ENCODE measurements around the gene RABGAP1L.

Gene RABGAP1L

GRCh38 chr1:174954671-174955669, 795.6 kb downstream of the RABGAP1L start:
- DNase-seq, result peak; percentile 74

- DNase-seq, result no peak
These were observed 796.8 kb downstream of the RABGAP1L start for GRCh38 chr1:174956086-174956485.

GRCh38 chr1:174956976-174957375, 797.7 kb downstream of the RABGAP1L start:
- no peak for DNase-seq

GRCh38 chr1:174957829-174958228, 798.5 kb downstream of the RABGAP1L start:
- DNase-seq, result no peak

GRCh38 chr1:174958396-174958795, 799.1 kb downstream of the RABGAP1L start:
- no peak for DNase-seq

GRCh38 chr1:174960362-174960761, 801.0 kb downstream of the RABGAP1L start:
- DNase-seq, result no peak

- DNase-seq, result no peak
These were observed 804.3 kb downstream of the RABGAP1L start for GRCh38 chr1:174963529-174964125.

- no peak for DNase-seq
These were observed 805.1 kb downstream of the RABGAP1L start for GRCh38 chr1:174964261-174964971.

- DNase-seq, result no peak
These were observed 805.6 kb downstream of the RABGAP1L start for GRCh38 chr1:174964972-174965361.

- DNase-seq, result no peak
These were observed 806.2 kb downstream of the RABGAP1L start for GRCh38 chr1:174965362-174966007.

GRCh38 chr1:174966008-174966572, 806.8 kb downstream of the RABGAP1L start:
- no peak for DNase-seq

- no peak for DNase-seq
These were observed 808.8 kb downstream of the RABGAP1L start for GRCh38 chr1:174967845-174968705.

GRCh38 chr1:174968750-174969244, 809.5 kb downstream of the RABGAP1L start:
- no peak for DNase-seq

GRCh38 chr1:174969977-174970376, 810.7 kb downstream of the RABGAP1L start:
- no peak for DNase-seq

- DNase-seq, result no peak
These were observed 812.1 kb downstream of the RABGAP1L start for GRCh38 chr1:174971466-174971865.

- DNase-seq, result no peak
These were observed 812.6 kb downstream of the RABGAP1L start for GRCh38 chr1:174971902-174972301.

- no peak for DNase-seq
These were observed 815.4 kb downstream of the RABGAP1L start for GRCh38 chr1:174974711-174975119.

GRCh38 chr1:174975764-174976163, 816.4 kb downstream of the RABGAP1L start:
- no peak for DNase-seq

GRCh38 chr1:174976436-174977108, 817.3 kb downstream of the RABGAP1L start:
- DNase-seq, result no peak

GRCh38 chr1:174982971-174983689, 823.8 kb downstream of the RABGAP1L start:
- DNase-seq, result no peak

Data from NCI-H774 (cell line).